Chondrocyte (in vitro differentiated cells): ENCODE data around the gene PCED1B. TPM values are rescaled to one million over a fixed set of nuclear protein-coding genes. Genes with fewer than 3 reads are reported as not detected.

ENCODE experiments used
- DNase-seq: peaks from one replicate; pipeline ENCODE4 v3.0.0; 2021; ENCODE audit warnings: mixed read lengths, low spot score
- H3K27ac Mint-ChIP-seq: one replicate; pipeline ENCODE4 v1.8.0; 2021; ENCODE audit warnings: mild to moderate bottlenecking, moderate library complexity, mixed read lengths; ENCODE audit not compliant: unreplicated experiment
- H3K27me3 Mint-ChIP-seq: 2 replicates; pipeline ENCODE4 v1.8.0; 2021; ENCODE audit warnings: low read depth, mixed read lengths
- H3K36me3 Mint-ChIP-seq: 2 replicates; pipeline ENCODE4 v1.8.0; 2021; ENCODE audit warnings: low read depth, mixed read lengths
- H3K4me1 Mint-ChIP-seq: 2 replicates; pipeline ENCODE4 v1.8.0; 2021; ENCODE audit warnings: low read depth, mild to moderate bottlenecking, mixed read lengths
- H3K4me3 Mint-ChIP-seq: one replicate; pipeline ENCODE4 v1.8.0; 2021; ENCODE audit warnings: mild to moderate bottlenecking, moderate library complexity, mixed read lengths; ENCODE audit not compliant: unreplicated experiment
- H3K9me3 Mint-ChIP-seq: 2 replicates; pipeline ENCODE4 v1.8.0; 2021; ENCODE audit warnings: low read depth, mixed read lengths
- CTCF ChIP-seq: fragments of 200-600 bp; sonication (generic); IDR thresholded peaks from 2 replicates; pipeline ENCODE4 v1.5.0; 2021; ENCODE audit warnings: antibody characterized with exemption, mild to moderate bottlenecking, moderate library complexity
- total RNA-seq: library from RNA; stranded (reverse); gene quantifications from 3 replicates; pipeline ENCODE4 v1.2.1, GENCODE V29; 2021

The PCED1B gene
- total RNA-seq, 1 donor from 2014 or later: 2.3 TPM

- Mint-ChIP-seq H3K36me3 (no peaks in the 10 kb centered on the region), H3K27me3 (no peaks in the 10 kb centered on the region), H3K9me3 (no peaks in the 10 kb centered on the region), H3K27ac (no peak overlapping the region), H3K4me1 (peaks cover 30% of the 10 kb centered on the region), H3K4me3 (no peak overlapping the region)
- no peak for TF ChIP-seq CTCF
- DNase-seq: no peak
Observed at GRCh38 chr12:47224563-47225133, 145.2 kb downstream of the PCED1B start.

- no peak for TF ChIP-seq CTCF
- H3K27ac Mint-ChIP-seq: no peak overlapping the region
- no peaks in the 10 kb centered on the region for H3K27me3 Mint-ChIP-seq
- no peaks in the 10 kb centered on the region for H3K9me3 Mint-ChIP-seq
- H3K4me1 Mint-ChIP-seq: peaks cover 30% of the 10 kb centered on the region
- no peak for DNase-seq
- H3K36me3 Mint-ChIP-seq: no peaks in the 10 kb centered on the region
- no peak overlapping the region for H3K4me3 Mint-ChIP-seq
Observed at GRCh38 chr12:47225356-47225755, 145.9 kb downstream of the PCED1B start.

GRCh38 chr12:47226199-47226598, 146.8 kb downstream of the PCED1B start:
- Mint-ChIP-seq H3K4me1 (peaks cover 28% of the 10 kb centered on the region), H3K27me3 (no peaks in the 10 kb centered on the region), H3K36me3 (no peaks in the 10 kb centered on the region), H3K4me3 (no peak overlapping the region), H3K9me3 (no peaks in the 10 kb centered on the region), H3K27ac (no peak overlapping the region)
- no peak for TF ChIP-seq CTCF
- no peak for DNase-seq

GRCh38 chr12:47228802-47229201, 149.4 kb downstream of the PCED1B start:
- no peaks in the 10 kb centered on the region for H3K36me3 Mint-ChIP-seq
- no peaks in the 10 kb centered on the region for H3K27me3 Mint-ChIP-seq
- no peak overlapping the region for H3K4me3 Mint-ChIP-seq
- no peak for DNase-seq
- peaks cover 20% of the 10 kb centered on the region for H3K4me1 Mint-ChIP-seq
- TF ChIP-seq CTCF: no peak
- H3K27ac Mint-ChIP-seq: no peak overlapping the region
- no peaks in the 10 kb centered on the region for H3K9me3 Mint-ChIP-seq

GRCh38 chr12:47231456-47231855, 152.0 kb downstream of the PCED1B start:
- Mint-ChIP-seq H3K9me3 (peaks cover 5% of the 10 kb centered on the region), H3K4me1 (peaks cover 17% of the 10 kb centered on the region), H3K36me3 (peaks cover 4% of the 10 kb centered on the region)

More at GRCh38 chr12:47231456-47231855, 152.0 kb downstream of the PCED1B start:
- Mint-ChIP-seq H3K4me3 (no peak overlapping the region), H3K27me3 (no peaks in the 10 kb centered on the region), H3K27ac (no peak overlapping the region)
- TF ChIP-seq CTCF: no peak
- DNase-seq: no peak
